Measurements from ENCODE around the gene CAMK2D.
"Not testable (repeated sequence)": the region's sequence is repeated elsewhere in the genome, so short reads cannot be mapped to it uniquely, and the experiment has no call there.

CAMK2D gene

GRCh38 chr4:113694008-113694407, 67.5 kb downstream of the CAMK2D start:
- H3K36me3 ChIP-seq = no peaks in the 10 kb centered on the region
- no peaks in the 10 kb centered on the region for H3K27me3 ChIP-seq
- no peaks in the 10 kb centered on the region for H3K9me3 ChIP-seq
- no peak overlapping the region for H3K4me3 ChIP-seq (ENCODE audit: low read depth in 1 of 2, low read length in 1 of 2)
- no peak overlapping the region for H3K27ac ChIP-seq
- TF ChIP-seq CTCF (IDR thresholded peaks at IDR 0.05) = no peak
- no peaks in the 10 kb centered on the region for H3K4me1 ChIP-seq (ENCODE audit: control insufficient read depth in 1 of 2, insufficient read depth in 1 of 2, low read depth in 1 of 2, low read length in 1 of 2)

GRCh38 chr4:113692809-113693411, 68.6 kb downstream of the CAMK2D start:
- no peaks in the 10 kb centered on the region for H3K36me3 ChIP-seq

GRCh38 chr4:113691676-113692075, 69.9 kb downstream of the CAMK2D start:
- H3K27me3 ChIP-seq = no peaks in the 10 kb centered on the region
- no peak overlapping the region for H3K27ac ChIP-seq
- TF ChIP-seq CTCF (IDR thresholded peaks at IDR 0.05) = no peak
- H3K4me1 ChIP-seq (ENCODE audit: control insufficient read depth in 1 of 2, insufficient read depth in 1 of 2, low read depth in 1 of 2, low read length in 1 of 2) = no peaks in the 10 kb centered on the region
- H3K4me3 ChIP-seq (ENCODE audit: low read depth in 1 of 2, low read length in 1 of 2) = no peak overlapping the region
- no peaks in the 10 kb centered on the region for H3K9me3 ChIP-seq
- no peaks in the 10 kb centered on the region for H3K36me3 ChIP-seq

More at GRCh38 chr4:113692809-113693411, 68.6 kb downstream of the CAMK2D start:
- Histone ChIP-seq H3K27ac (no peak overlapping the region), H3K4me1 (ENCODE audit: control insufficient read depth in 1 of 2, insufficient read depth in 1 of 2, low read depth in 1 of 2, low read length in 1 of 2) (no peaks in the 10 kb centered on the region), H3K4me3 (ENCODE audit: low read depth in 1 of 2, low read length in 1 of 2) (no peak overlapping the region), H3K9me3 (no peaks in the 10 kb centered on the region), H3K27me3 (no peaks in the 10 kb centered on the region)
- no peak for TF ChIP-seq CTCF (IDR thresholded peaks at IDR 0.05)

GRCh38 chr4:113689394-113689793, 72.1 kb downstream of the CAMK2D start:
- Histone ChIP-seq H3K36me3 (no peaks in the 10 kb centered on the region), H3K9me3 (no peaks in the 10 kb centered on the region), H3K4me1 (ENCODE audit: control insufficient read depth in 1 of 2, insufficient read depth in 1 of 2, low read depth in 1 of 2, low read length in 1 of 2) (no peaks in the 10 kb centered on the region), H3K27me3 (no peaks in the 10 kb centered on the region), H3K4me3 (ENCODE audit: low read depth in 1 of 2, low read length in 1 of 2) (no peak overlapping the region), H3K27ac (no peak overlapping the region)
- no peak for TF ChIP-seq CTCF (IDR thresholded peaks at IDR 0.05)

- no peak overlapping the region for H3K4me3 ChIP-seq (ENCODE audit: low read depth in 1 of 2, low read length in 1 of 2)
- no peaks in the 10 kb centered on the region for H3K27me3 ChIP-seq
- H3K27ac ChIP-seq = no peak overlapping the region
- H3K9me3 ChIP-seq = no peaks in the 10 kb centered on the region
- H3K4me1 ChIP-seq (ENCODE audit: control insufficient read depth in 1 of 2, insufficient read depth in 1 of 2, low read depth in 1 of 2, low read length in 1 of 2) = no peaks in the 10 kb centered on the region
- no peaks in the 10 kb centered on the region for H3K36me3 ChIP-seq
- TF ChIP-seq CTCF (IDR thresholded peaks at IDR 0.05) = no peak
Observed at GRCh38 chr4:113687067-113687718, 74.3 kb downstream of the CAMK2D start.

- not testable (repeated sequence) for H3K4me3 ChIP-seq (ENCODE audit: low read depth in 1 of 2, low read length in 1 of 2); H3K9me3 ChIP-seq; H3K36me3 ChIP-seq; H3K27ac ChIP-seq; H3K4me1 ChIP-seq (ENCODE audit: control insufficient read depth in 1 of 2, insufficient read depth in 1 of 2, low read depth in 1 of 2, low read length in 1 of 2); H3K27me3 ChIP-seq
Observed at GRCh38 chr4:113685157-113685556, 76.4 kb downstream of the CAMK2D start.
